Thoracic aorta (tissue), 2 donors: ENCODE measurements around the gene VAPA. TPM values are rescaled to one million over a fixed set of nuclear protein-coding genes. Genes with fewer than 3 reads are reported as not detected.

ENCODE experiments used
- ATAC-seq: fragments of 150-250 bp; one replicate; pipeline ENCODE4 v1.8.0; 2017; ENCODE audit warnings: low read depth; ENCODE audit not compliant: insufficient number of reproducible peaks, low FRiP score
- DNase-seq: peaks from one replicate; pipeline ENCODE4 v3.0.0-alpha.2; 2020; ENCODE audit warnings: low spot score
- H3K27ac ChIP-seq, 2 donors: fragments of 200-600 bp; sonication (generic); 1 replicate in 1 of 2; 2 replicates in 1 of 2; pipeline ENCODE4 v1.5.1; 2016; ENCODE audit warnings: mild to moderate bottlenecking in 2 of 2, moderate library complexity in 2 of 2
- H3K27me3 ChIP-seq: fragments of 200-600 bp; sonication (generic); replicated peaks from 2 replicates; pipeline ENCODE4 v1.6.0; 2016; ENCODE audit warnings: mild to moderate bottlenecking; ENCODE audit not compliant: insufficient read depth
- H3K36me3 ChIP-seq: fragments of 200-600 bp; sonication (generic); one replicate; pipeline ENCODE4 v1.5.1; 2016
- H3K4me1 ChIP-seq, 2 donors: fragments of 200-600 bp; sonication (generic); 1 replicate in 1 of 2; 2 replicates in 1 of 2; pipeline versions ENCODE4 v1.5.1 to v1.6.0; 2016; ENCODE audit warnings: low read depth in 2 of 2, mild to moderate bottlenecking in 1 of 2; ENCODE audit not compliant: control insufficient read depth in 1 of 2
- H3K4me3 ChIP-seq: fragments of 200-600 bp; sonication (generic); 2 replicates; pipeline ENCODE4 v1.5.1; 2016; ENCODE audit warnings: mild to moderate bottlenecking
- H3K9me3 ChIP-seq: fragments of 200-600 bp; sonication (generic); 2 replicates; pipeline ENCODE4 v1.5.1; 2016
- total RNA-seq, 2 donors: library from RNA; depleted of rRNA; stranded (reverse); fragments of >200 nt; gene quantifications; one replicate each; pipeline versions ENCODE4 v1.1.0 to v1.2.3, GENCODE V29; 2016
- TF ChIP-seq, protein P1 (sequence below): fragments of 200-600 bp; sonication (generic); IDR thresholded peaks from one replicate; pipeline ENCODE4 v1.5.1; 2019; ENCODE audit warnings: antibody characterized with exemption

VAPA gene
- total RNA-seq, 2 donors from 2014 or later: 171 to 195 TPM

DNA sequence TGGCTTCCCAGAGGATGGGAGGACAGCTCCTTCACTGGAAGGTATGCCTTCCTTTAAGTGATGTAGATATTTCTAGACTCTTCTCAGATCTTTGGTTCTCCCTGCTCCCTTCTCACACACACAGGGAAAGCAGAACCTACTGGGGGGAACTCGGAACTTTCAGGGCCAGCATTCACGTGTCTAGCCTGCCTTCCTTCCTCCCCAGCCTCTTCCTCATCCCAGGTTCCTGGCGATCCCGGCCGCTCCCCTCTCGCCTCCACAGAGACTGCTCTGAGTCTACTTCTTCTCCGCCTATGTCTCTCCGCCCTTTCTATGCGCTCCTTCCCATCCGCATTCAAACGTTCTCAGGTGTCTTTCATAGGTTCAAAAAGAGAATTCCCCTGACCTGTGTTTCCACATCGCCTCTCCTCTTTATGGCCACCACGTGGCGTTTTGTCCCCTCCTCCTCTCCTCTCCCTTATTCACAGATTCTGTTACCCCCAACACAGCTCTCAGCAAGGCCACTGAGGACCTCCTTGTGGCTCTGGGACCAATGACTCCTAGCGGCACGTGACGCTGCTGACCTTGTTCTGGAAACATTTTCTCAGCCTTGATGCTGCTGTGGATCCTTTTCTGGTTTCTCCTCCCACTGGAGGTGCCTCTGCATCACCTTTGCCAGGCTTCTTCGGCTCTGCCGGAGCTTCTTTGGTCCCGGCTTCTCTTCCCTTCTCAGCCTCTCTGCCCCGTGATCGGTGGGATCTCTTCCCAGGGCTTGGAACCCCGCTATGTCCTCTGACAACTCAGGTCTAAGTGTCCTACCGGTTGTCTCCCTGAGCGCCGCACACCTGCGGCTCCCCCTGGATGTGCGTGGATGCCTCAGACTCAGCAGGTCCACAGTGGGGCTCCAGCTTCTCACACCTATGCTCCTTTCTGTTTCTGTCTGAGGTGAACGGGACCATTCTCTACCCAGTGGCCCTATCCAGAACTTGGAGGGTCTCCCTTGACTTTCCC, 77.5 kb downstream of the VAPA start:
- Histone ChIP-seq H3K36me3 (no peaks in the 10 kb centered on the region), H3K27ac (no peak overlapping the region), H3K9me3 (no peaks in the 10 kb centered on the region), H3K4me1 (peaks cover 0 to 6% of the 10 kb centered on the region in 2 donors), H3K27me3 (no peaks in the 10 kb centered on the region), H3K4me3 (no peak overlapping the region)
- DNase-seq (no peak), ATAC-seq (no peak)
- TF ChIP-seq, protein P1, sequence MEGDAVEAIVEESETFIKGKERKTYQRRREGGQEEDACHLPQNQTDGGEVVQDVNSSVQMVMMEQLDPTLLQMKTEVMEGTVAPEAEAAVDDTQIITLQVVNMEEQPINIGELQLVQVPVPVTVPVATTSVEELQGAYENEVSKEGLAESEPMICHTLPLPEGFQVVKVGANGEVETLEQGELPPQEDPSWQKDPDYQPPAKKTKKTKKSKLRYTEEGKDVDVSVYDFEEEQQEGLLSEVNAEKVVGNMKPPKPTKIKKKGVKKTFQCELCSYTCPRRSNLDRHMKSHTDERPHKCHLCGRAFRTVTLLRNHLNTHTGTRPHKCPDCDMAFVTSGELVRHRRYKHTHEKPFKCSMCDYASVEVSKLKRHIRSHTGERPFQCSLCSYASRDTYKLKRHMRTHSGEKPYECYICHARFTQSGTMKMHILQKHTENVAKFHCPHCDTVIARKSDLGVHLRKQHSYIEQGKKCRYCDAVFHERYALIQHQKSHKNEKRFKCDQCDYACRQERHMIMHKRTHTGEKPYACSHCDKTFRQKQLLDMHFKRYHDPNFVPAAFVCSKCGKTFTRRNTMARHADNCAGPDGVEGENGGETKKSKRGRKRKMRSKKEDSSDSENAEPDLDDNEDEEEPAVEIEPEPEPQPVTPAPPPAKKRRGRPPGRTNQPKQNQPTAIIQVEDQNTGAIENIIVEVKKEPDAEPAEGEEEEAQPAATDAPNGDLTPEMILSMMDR: no peak

DNA sequence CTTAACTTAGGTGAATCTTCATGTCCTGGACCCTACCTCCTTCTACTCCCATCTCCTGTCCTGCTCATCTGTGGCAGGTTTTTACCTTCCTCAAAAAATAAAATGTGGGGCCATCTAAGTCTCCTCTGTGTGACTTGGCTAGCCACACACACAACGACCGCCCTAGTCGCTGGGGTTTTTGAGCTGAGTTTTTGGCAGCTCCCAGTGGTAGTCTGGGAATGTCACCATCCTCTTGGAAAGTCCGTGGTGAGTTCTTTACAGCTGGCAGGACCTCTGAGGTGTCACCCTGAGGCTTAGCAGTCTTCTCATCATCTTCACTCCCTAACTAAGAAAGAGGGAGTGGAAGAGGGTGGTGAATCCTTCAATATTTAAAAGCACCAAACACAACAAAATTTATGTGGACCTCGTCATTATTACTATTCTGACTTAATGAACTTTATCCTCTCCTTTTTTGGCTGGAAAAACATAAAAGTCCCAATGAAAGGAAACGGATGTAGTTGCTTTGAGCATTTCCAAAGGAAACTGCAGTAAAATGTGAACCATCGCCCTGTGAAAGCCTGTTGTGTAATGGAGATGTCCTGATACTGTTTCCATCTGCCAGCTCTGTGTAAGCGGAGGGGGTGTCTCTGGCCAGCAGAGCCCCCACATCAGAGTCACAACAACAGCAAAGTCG, 78.6 kb downstream of the VAPA start:
- no peak for ATAC-seq
- no peak overlapping the region for H3K4me3 ChIP-seq
- no peaks in the 10 kb centered on the region for H3K27me3 ChIP-seq
- no peak overlapping the region for H3K27ac ChIP-seq
- no peaks in the 10 kb centered on the region for H3K36me3 ChIP-seq
- TF ChIP-seq, protein P1: no peak
- H3K9me3 ChIP-seq: no peaks in the 10 kb centered on the region
- DNase-seq: no peak
- H3K4me1 ChIP-seq: peaks cover 0 to 6% of the 10 kb centered on the region in 2 donors

DNA sequence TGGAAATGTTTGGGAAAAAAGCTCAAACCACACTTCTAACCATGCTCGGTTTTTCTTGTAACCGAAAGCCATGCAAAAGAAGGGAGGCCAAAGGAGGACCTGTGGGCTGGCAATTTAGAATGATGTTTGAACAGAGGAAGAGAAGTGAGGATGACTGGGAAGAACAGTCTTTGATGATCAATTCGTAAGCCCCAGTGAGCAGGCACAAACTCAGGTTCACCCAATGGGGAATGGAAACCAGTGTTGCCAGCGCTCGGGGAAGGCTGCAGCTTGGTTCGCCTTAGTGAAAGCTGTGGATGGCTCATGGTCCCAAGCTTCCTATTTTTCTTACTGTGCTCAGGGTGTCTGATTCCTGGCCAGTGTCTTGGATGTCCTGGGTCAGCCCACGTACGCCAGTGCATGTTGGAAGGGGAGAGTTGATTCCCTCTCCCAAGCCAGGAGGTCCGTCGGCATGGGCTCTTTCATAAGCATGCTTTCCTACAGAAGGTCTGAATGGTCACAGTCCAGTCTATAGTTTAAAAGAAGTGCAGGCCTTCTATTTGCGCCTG, 79.2 kb downstream of the VAPA start:
- TF ChIP-seq, protein P1: no peak
- Histone ChIP-seq H3K4me3 (no peak overlapping the region), H3K9me3 (no peaks in the 10 kb centered on the region), H3K36me3 (no peaks in the 10 kb centered on the region), H3K27me3 (no peaks in the 10 kb centered on the region), H3K27ac (no peak overlapping the region), H3K4me1 (peaks cover 0 to 6% of the 10 kb centered on the region in 2 donors)
- DNase-seq (no peak), ATAC-seq (no peak)

DNA sequence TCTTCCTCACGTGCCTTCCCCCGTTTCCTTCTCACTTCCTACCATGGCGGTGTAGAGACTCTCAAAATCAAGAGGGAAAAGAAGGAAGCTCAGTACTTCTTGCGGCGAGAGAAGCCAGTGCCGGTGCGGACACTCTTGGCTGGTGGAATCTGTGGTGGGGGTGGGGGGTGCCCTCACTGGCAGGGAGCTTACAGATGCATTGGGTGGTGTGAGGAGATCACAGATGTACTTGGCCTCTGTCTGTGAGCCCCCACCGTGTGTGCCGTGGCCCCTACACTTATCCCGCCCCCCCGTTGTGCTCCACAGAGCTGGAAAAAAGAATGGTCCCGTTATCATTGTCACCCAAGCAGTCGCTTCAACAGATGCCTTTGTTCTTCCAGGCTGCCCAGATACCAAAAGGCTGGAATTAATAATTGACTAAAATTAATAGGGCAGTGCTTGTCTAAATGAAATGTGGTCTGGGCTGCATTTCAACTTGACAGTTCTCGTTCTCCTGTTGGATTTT, 79.8 kb downstream of the VAPA start:
- H3K4me1 ChIP-seq: peaks cover 0 to 6% of the 10 kb centered on the region in 2 donors
- TF ChIP-seq, protein P1: no peak
- H3K27ac ChIP-seq: no peak overlapping the region
- H3K9me3 ChIP-seq: peaks cover 3% of the 10 kb centered on the region
- no peaks in the 10 kb centered on the region for H3K27me3 ChIP-seq
- H3K36me3 ChIP-seq: no peaks in the 10 kb centered on the region
- DNase-seq: no peak
- ATAC-seq: no peak
- H3K4me3 ChIP-seq: no peak overlapping the region
